ENCODE data around the gene MRPL34.

The MRPL34 gene

DNA sequence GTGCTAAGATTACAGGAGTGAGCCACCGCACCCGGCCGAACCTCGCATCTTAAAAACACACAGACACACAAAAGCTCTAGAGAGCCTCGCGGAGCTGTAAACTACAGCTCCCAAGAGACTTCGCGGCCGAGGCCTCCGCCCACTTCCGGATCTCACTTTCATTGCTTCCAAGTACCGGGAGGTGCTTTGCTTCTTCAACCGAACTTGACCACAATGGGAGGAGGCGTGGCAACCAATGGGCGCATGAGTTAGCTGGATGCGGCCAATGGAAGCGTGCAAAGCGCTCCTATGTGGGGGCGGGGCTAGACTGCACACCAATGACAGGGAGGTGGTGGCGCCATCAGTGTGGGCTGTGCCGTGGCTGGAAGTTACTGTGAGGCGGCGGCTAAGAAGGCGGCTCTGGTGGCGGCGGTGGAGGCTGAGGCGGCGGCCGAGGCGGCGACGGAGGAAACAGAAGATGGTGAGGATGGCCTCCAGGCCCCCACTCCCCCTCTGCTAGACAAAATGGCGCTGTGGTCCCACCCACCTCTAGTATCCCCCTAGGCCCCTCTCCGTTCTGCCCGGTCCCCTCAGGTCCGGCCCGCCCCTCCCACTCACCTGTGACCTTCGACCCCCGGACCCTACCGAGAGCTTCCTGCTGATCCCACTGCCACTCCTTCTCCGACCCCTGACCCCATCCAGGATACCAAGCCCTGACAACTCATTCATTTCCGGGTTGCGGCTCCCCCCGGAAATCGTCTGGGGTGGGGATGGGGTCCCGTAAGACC, 3.7 kb downstream of the MRPL34 start, which contains the start of gene DDA1:
Gene DDA1, plus strand, starts transcription at position 366 of the 767 bp plus-strand sequence. Its CDS starts 92 bp downstream, at position 458.
- peak; percentile 98 to 99 for DNase-seq (ENCODE audit: low read depth in 2 of 2)

DNA sequence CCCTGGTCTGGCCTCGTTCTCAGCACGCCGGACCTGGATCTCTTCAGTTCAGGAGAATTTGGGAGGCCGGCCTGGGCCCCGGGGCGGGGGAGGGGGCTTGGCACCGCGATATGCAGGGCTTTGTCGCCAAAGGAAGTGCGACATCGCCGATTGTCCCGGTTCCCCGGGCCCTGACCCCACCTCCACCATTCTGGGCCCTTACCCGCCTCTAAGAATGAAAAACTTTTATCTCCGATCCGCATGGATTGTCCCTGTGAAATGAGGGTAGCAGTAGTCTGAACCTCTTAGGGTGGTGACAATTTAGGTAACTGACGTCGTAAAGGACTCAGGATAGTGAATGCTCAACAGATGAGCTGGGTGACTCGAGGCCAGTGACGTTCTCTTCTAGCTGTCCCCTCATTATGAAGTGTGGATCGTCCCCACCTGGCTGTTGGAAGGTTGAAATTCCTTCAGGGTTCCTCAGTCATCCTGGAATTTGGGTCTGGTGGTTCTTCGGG, 4.3 kb downstream of the MRPL34 start:
- no peak for DNase-seq (ENCODE audit: low read depth in 2 of 2)

DNA sequence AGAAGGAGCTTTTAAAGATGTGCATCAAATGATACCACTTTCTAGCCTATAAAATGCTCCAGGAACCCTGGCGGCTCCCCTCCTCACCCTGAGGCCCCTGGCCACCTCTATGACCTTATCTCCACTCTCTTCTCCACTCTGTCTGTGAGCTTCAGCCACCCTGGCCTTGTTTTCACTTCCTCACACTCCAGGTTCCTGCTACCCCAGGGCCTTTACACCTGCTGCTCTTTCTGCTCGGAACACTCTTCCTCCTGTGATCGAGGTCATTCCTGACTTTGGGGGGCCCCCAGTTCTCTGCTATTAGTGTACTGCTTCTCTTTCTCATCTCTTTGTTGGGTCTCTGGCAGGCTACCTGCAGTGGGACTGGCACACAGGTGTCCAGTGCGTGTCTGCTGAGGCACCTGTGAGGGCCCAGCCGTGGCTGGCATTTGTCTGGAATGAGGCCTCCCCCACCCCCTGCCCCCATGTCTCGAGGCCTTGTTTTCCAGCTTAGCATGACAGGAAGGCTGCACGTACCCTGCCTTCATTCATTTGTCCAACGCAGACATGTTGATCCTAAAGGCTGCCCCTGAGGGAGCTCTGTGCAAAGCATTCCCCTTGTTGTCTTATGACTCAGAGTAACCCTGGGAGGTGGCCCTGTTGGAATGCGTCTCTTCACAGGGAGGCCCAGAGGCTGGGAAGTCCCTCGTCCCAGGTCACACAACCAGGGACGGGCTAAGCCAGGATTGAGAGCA, 6.0 kb downstream of the MRPL34 start:
- no peak for DNase-seq (ENCODE audit: low read depth in 2 of 2)

DNA sequence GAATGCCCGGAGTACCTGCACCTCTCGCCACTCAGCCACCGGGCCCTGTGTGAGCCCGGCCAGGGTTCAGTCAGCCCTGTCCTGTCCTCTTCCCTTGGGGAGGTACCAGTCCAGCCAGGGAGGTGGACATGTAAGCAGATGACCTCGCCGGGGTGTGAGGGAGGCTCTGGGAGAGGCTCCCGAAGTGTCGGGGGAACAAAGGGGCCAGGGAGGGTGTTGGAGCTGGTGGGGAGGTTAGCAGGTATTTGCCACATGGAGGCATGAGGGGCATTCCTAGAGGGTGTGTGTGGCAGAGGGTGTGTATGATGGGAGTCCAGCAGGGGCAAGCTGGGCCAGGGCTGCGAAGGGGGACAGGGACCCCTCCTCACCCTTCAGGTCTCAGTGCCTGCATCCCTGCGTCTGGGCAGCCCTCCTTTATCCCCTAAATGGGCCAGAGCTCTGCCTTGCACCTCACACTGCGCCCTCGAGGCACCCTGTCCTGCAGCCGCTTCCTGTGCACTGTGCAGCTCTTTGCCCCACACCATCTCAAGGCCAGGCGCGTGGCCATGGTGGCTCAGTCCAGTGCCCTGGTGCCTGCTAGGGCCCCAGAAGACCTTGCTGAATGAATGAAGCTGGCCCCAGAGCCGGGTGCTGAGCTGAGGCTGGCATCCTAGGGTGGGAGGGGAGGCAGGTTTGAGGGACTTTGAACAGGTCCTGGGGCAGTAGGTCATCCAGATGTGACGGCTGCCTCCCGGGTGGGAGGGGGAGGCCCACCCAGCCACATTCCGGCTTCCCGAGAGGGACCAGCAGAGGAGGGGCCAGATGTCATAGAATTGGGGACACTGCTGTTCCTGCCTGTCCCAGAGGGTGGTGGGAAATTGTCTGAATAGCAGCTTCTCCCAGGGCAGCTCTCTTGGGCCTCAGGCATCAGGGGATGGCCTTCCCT, 6.8 kb downstream of the MRPL34 start:
- DNase-seq (ENCODE audit: low read depth in 2 of 2): no peak

DNA sequence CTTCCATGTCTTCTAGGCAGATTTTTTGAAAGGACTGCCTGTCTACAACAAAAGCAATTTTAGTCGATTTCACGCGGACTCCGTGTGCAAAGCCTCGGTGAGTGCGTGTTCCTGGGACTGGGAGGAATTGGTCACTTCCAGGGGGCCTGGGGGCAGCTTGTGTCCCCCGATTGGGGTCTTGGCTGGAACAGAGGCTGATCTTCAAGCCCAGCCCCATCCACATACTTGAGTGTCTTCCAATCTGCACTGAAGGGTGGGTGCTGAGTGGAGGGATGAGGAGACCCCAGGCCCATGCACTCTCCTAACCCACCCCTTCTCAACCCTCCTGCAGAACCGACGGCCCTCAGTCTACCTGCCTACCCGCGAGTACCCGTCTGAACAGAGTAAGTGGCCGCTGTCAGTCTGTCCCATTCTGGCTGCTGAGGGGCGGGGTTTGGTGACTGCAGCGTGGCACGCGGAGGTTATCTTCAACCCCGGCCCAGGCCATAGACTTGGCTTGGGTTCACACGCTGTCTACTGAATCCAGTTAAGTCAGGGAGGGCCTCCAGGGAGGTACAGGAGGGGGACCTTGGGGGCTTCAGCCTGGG, 8.4 kb downstream of the MRPL34 start:
- no peak for DNase-seq (ENCODE audit: low read depth in 2 of 2)

DNA sequence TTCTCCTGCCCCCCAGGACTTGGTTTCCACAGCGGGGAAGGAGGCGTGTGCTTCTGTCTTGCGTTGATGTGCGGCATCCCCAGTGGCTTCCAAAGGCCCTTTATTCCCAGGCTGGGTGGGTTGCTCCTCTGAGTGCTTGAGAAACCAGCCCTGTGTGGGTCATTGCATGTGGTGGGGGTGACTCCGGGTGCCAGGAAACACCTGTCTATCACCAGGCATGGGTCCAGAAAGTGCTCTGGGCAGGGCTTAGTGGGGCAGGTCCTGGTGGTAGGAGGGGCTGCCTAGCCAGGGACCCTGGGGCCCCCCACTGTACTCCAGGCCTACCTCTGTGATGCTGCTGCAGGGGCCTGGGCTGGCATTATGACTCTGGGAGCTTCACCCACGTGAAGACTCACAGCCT, 13.3 kb downstream of the MRPL34 start:
- no peak for DNase-seq (ENCODE audit: low read depth in 2 of 2)

DNA sequence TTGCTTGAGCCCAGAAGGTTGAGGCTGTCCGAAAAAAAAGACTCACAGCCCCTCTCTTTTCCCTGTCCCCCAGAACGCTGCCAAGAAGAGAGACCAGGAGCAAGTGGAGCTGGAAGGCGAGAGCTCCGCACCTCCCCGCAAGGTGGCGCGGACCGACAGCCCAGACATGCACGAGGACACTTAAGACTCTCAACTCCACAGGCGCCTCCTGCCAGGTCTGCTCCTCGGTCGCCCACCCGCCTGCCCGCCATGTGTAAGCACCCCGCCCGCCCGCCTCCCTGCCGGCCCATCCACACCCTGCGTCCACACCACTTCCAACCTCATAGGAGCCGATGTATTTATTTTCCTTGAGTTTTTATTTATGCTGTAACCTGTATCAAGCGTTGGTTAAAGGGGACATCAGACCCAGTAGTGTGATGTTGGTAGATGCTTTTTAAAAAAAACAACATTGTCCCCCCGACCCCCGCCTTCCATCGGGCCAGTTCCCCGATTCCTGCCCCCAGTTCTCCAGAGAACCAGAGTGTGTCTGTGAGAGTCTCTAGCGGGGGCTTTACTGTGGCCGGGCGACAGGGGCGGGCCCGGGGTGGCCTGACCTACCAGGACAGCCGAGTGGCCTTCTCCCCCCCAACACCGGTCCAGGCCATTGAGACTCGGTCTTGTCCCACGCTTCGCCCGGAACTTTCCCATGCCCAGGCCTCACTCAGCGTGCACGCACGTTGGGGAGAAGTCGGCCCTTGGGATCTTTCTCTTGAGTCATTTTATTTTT, 14.0 kb downstream of the MRPL34 start:
- DNase-seq (ENCODE audit: low read depth in 2 of 2): no peak

DNA sequence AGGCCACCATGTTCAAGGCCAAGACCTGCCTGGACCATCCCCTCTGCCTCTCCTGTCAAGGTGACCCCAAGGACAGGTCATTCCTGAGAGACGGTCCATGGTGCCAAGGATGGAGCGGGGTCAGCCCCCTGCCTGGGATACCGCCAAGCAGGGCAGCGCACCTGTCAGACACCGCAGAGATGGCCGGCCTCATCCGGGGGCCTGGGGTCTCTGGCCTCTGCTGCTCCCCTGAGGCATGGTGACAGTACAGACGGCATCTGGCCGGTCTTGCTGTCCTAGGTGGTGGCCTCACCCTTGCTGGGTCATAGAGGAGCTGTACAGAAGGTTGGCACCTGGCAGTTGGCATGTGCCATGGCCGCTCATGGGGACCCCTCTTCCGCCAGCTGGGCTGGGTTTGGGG, 14.8 kb downstream of the MRPL34 start:
- no peak for DNase-seq (ENCODE audit: low read depth in 2 of 2)

DNA sequence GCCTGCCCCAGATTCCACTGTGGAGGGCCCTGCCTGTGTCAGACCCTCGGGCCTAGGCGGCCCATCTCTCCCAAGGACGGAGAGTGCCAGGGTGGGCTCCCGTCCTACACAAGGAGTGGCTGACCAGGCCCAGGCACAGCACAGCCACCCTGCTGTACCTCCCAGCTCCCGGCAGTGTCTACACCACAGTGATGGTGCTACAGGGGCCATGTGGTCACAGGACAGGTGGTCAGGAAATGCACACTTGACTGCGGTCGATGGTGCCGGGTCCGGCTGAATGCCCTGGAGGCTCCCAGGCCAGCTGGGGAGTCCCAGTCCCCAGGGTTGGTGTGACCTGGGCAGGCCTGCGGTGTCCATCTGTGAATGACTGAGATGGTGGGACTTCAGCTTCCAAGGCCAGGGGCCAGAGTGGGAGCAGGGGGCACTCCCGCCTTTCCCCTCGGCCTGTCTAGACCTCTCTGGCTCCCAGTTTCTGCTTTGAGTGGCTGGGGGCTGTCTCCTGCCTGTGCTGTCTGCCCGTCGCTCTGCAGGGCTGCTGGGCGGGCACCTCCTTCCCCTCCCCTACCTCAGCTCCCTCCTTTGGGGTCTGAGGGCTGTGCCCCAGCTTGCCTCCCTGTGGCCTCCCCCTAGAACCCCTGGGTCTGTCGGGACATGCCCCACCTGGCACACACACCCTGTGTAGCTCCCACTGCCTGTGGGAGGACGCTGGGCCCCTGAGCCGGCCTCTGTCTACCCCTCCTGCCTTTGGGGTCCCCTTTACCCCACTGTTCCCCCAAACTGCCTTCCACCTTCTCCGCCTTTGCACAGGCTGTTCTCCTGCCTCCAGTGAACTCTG, 16.2 kb downstream of the MRPL34 start:
- DNase-seq (ENCODE audit: low read depth in 2 of 2): no peak

DNA sequence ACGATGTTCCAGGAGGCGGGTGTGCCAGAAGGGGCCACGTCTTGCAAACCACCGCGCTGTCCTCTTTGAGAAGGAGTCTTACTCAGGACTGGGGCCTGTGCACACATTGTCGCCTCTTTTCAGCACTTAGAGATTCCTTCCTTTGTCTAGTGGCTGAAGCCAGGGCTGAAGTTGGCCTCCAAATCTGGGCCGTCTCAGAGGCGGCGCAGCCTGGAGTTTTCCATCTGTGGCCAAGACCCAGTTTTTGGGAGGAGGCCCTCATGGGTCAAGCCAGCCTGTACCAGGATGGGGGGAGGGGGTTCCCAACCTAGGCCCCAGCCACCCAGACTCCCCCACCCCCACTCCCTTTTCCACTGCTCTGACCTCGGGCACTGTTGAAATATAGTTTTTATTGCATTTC, 17.2 kb downstream of the MRPL34 start:
- DNase-seq (ENCODE audit: low read depth in 2 of 2): no peak

DNA sequence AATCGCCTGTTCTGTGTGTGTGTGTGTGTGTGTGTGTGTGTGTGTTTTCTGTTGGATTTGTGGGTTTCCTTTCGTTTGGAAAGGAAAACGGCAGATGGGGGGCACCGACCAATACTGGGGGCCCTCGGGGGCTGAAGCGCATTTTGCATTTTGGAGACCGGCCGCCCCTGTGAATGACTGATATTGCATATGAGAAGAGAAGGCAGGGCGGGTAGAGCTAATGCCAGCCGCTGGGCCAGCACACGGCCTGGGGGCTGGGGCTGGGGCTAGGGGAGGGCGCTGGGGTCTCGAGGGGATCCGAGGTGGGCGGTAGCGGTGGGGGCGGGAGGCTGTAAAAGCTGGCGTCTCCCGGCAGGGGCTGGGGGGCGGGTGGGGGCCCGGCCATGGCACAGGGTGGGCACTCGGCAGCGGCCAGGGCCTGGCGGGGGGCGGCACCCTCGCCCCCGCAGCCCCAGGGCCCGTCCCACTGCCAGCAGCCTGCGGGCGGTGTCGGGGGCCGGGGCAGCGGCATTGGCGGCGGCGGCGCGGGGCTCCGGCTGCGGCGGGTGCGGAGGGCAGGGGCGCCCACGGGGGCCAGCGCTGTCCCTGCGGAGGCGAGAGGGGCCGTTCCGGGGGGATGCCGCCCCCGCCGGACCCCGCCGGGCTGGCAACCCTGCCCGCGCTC, 17.8 kb downstream of the MRPL34 start:
- DNase-seq (ENCODE audit: low read depth in 2 of 2): no peak

DNA sequence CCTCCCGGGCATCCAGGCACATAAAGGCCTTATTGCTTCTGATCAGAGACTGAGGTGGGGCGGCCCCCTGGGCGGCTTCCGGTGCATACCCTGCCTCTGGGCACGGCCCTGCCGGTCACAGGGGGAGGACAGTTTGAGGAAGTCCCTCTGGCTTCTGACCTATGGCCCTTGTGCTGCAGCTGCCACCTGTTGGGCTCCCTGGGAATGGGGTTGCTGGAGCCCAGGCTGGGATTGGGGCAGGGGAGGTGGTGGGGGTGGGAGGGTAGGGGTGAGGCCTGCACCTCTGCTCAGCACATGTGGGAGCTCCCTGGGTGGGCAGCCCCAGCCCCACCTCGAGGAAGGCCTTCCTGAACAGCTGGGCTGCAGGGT, 18.3 kb downstream of the MRPL34 start:
- no peak for DNase-seq (ENCODE audit: low read depth in 2 of 2)

DNA sequence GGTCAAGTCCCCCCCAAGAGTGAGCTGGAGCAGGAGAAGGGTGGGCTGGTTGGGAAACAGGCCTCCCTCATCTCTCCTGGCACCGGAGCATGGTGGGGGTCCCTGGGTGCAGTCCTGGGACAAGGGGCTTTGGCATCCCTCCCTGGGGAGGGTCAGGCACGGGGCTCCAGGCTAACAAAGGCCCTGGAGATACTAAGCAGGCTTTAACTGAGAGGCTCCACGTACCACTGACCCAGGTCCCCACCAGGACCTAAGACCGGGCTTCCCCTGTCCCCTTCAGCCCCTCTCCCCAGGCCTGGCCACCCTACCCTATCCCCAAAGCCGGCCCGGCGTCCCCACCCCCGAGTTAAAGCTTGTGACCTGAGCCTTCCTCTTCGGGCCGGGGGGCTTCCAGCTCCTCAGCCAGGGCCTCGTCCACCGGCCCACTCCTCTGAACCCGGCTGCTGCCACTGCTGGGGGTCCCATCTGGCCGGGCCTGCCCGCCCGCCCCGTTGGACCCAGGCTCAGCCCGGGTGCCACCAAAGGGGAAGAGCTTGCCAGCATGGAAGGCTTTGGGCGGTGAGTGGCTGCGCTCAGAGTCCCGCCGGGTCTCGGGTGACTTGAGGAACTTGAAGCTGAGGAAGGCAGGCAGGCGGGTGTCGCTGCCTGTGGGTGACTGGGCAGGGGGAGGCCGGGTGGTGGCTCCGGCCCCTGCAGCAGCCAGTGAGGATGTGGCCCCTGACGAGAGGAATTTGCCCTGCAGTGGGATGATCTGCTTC, 18.9 kb downstream of the MRPL34 start:
- no peak for DNase-seq (ENCODE audit: low read depth in 2 of 2)

DNA sequence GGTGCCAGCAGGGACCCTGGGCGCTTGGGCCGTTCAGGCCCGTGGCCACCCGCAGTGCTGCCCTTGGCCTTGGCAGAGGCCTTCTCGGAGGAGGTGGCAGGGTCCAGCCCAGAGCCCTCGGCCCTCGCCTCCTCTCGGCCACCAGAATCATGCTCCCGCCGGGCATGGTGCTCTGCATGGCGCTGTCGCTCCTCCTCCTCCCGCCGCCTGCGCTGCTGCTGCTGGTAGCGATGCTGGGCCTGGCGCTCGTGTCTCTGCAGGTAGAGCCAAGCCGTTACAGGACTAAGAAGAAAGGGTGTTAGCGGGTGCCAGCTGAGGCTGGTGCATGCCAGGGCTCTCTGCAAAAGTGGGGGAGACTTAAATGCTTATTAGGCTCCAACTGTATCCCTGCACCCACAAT, 19.5 kb downstream of the MRPL34 start:
- no peak for DNase-seq (ENCODE audit: low read depth in 2 of 2)

DNA sequence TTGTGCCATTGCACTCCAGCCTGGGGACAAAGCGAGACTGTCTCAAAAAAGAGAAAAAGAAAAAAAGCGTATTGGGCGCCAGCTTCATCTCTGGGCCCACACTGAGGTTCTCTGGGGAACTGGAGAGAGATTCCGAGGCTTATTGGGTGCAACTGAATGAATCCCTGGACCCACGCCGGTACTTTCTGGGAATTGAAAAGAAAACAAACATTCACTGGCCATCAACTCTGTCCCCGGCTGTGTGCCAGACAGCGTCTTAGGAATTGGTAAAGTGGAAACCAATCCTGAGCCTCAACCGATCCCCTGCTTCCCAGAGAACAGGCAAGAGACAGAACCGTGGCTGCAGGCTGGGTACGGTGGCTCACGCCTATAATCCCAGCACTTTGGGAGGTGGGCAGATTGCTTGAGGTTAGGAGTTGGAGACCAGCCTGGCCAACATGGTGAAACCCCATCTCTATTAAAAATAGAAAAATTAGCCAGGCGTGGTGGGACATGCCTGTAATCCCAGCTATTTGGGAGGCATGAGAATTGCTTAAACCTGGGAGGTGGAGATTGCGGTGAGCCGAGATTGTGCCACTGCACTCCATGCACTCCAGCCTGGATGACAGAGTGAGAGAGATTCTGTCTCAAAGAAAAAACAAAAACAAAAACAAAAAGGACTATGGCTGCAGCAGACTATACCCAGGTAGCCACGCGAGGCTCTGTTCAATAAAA, 20.4 kb downstream of the MRPL34 start:
- no peak for DNase-seq (ENCODE audit: low read depth in 2 of 2)

DNA sequence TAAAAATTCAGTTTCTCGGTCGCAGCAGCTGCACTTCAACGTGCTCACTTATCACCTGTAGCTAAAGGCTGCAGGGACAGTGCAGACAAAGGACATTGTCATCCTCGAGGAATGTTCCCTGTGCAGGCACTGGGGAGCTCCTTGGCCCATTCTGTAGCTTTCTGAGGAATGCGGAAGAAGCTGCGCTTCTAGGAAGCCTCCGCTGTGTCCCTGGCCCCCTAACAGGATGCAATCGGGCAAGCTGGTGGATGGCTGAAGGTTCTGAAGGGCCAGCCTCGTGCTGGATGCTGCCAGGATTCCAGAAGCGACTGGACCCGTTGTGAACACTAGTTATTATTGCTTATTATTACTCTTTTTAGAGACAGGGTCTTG, 20.9 kb downstream of the MRPL34 start:
- DNase-seq (ENCODE audit: low read depth in 2 of 2): no peak

DNA sequence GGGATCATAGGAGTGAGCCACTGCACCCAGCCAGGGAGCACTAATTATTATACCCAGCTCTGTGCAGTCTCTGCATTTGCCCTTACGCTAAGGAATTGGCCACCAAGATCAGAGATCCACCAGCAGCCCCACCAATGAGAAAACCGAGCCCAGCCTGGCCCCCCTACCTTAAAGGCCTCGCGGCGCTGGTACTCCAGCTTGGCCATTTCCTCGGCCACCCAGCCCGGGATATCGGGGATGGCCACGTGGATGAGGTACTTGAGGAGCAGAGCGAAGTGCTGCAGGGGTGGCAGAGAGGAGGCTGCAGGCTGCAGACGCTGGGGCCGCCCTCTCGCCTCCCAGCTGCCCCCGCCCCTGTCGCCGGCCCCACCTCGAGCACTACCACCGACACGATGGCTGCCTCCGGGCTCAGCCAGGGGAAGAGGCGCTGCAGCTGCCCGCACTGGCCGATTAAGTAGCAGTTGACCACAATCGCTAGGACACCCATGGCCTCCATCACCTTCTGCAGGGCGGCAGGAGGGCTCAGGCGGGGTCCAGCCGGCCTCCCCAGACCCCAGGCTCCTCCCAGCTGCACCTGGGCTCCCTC, 21.5 kb downstream of the MRPL34 start:
- DNase-seq (ENCODE audit: low read depth in 2 of 2): no peak

Data from activated CD4-positive, alpha-beta T cell treated with anti-CD3 and anti-CD28 coated beads for 24 hours (primary cell).